HG03565 (cell line): ENCODE measurements around the gene PPT1.
A peak's percentile ranks its signal among the peaks of the same experiment; 100 is the strongest.

ENCODE experiments used
- ATAC-seq: cut with Tn5 transposase; IDR thresholded peaks from one replicate; pipeline ENCODE4 v1.9.1; 2021; ENCODE audit warnings: mild to moderate bottlenecking, moderate library complexity; ENCODE audit not compliant: unreplicated experiment

The PPT1 gene

DNA sequence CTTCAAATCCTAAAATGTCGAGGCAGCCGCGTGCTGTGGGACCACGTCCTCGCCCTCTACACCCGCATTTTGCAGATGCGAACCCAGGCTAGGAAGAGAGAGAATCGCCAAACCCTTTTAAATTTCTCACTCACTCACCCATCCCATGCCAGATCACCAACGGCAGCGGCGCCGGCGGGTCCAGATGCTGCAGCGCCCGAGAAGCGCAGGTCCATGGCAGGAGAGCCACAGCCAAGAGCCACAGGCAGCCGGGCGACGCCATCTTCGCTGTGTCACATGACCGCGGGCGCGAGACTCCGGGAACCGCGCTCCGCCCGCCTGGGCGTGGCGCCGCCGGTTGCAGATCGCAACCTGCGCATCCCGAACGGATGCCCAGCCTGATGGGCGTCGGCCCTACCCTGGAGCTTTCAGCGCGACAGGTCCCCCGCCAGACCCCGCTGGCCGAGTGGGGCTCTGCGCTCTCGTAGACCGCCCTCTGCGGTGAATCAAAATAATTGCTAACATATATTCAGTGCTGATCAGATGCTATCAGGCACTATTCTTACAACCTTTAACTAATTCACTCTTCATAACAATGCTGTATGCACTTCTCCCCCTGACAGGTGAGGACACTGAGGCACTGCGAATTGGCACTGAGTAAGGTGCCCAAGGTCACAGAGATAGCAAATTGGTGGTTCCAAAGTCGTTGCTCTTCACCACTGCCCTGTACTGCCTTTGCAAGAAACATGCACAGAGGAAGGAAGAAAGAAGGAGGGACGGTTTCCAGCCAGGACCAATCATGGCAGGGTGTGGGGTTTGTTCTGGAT lies at the start of gene PPT1:
PPT1 (minus strand) TSS at position 276 of the 806 bp plus-strand sequence; CDS start at position 262, 14 bp downstream.
- ATAC-seq = peak; percentile 86

DNA sequence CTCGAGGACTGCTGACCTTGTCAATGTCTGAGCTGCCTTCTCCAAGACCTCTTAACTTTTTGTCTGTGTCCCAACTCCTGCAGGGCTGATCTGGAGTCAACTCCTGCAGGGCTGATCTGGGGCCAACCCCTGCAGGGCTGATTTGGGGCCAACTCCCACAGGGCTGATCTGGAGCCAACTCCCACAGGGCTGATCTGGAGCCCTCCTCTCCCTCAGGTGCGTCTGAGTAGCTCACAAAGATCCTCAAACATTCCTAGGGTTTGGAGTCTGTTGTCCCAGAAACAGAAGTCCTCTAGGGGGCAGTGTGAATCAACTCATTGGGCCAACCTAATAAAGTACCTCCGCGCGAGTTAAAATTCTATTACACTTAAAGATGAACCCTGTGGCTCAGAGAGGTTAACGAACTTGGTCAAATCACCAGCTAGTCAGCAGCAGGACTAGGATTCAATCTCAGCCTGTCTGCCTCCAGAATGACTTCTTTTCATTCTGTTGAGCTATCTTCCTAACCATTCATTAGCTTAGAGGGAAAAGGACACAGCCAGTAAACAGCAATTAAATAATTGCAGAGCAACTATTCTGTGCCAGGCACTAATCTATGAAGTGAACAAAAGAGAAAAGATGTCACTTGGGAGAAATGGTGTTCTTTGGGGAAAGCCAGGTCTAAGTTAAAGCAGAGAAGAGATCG lies 47.0 kb upstream of the PPT1 start:
- ATAC-seq = no peak

DNA sequence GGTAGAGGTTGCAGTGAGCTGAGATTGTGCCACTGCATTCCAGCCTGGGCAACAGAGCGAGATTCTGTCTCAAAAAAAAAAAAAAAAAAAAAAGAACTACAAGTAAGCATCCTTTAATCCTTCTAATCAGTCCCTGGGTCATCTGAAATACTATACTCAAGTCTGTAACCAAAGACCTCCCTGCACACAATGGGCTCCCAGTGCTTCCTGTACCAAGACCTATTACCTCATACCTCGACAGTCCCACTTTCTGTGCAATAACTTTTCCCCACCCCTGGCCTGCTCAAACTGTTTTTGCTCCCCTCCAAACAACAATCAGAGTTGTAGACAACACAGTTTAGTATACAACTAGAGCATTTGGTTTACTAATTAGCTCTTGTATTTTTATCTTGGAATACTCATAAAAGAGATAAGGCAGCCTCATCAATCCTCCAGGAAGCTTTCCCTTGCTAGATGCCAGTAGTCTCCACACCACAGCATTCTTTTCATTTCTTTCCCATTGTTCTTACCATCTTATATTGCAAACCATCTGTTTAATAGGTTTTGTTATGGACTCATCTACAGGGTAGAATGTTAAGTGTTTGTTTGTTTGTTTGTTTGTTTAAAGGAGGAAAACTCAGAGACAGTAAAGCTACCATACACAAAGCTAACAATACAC lies 45.0 kb upstream of the PPT1 start:
- no peak for ATAC-seq

DNA sequence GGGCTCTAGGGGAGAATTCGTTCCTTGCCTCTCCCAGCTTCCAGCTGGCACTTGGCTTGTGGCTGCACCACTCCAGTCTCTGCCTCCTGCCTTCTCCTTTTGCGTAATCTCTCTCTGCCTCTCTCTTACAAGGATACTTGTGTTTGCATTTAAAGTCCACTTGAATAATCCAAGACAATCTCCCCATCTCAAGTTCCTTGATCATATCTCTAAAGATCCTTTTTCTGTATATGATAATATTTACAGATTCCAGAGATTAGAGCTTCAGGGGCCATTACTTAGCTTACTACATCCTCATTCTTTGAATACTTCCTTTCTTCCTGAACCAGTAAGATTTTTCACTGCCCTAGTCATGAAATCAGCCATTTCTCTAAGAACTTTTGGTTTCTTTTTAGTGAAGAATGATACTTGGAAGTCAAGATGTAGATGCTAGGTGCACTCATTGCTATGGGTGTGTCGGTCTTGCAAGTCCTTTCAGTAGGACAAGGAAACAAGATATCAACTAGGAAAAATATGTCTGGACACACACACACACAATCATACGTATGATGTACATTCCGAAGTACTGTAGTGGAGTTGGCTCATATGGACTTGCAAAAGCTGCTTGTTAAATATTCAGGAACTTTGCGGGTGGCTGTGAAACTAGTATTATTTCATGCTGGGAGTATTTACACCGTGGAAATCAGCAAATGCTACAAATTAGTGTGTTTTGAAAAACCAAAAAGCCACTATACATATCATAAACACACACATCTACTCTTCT lies 43.3 kb upstream of the PPT1 start:
- ATAC-seq = no peak

DNA sequence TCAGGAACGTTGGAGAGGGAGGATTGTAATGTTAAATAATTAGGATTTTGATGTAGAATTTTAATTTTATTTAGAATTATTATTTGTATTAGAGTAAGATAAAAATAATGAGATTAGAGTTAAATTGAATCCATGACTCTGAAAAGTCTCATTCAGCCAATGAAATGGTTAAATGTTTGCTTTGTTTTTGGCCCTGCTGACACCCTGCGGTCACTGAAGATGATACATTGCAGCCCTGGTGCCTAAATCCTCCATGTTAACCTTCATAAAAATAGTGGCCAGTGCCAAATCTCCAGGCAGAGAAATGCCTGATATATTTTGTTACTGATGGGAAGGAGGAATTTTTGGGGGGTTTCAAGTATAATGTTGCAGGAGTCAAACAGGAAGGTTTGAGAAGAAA lies 36.8 kb upstream of the PPT1 start:
- no peak for ATAC-seq

DNA sequence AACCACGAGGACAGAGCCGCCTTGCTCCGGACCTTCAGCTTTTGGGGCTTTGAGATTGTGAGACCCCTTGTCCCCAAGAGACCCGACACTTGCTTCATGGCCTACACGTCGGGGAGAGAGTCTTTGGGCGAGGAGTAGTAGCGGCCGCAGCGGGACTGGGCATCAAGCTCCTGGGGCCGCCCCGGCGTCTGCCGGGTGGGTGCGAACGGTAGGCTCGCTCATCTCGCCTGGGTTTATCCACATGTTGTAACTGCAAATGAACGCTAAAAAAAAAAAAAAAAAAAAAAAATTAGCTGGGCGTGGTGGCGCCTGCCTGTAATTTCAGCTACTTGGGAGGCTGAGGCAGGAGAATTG lies 36.2 kb upstream of the PPT1 start:
- ATAC-seq = no peak

DNA sequence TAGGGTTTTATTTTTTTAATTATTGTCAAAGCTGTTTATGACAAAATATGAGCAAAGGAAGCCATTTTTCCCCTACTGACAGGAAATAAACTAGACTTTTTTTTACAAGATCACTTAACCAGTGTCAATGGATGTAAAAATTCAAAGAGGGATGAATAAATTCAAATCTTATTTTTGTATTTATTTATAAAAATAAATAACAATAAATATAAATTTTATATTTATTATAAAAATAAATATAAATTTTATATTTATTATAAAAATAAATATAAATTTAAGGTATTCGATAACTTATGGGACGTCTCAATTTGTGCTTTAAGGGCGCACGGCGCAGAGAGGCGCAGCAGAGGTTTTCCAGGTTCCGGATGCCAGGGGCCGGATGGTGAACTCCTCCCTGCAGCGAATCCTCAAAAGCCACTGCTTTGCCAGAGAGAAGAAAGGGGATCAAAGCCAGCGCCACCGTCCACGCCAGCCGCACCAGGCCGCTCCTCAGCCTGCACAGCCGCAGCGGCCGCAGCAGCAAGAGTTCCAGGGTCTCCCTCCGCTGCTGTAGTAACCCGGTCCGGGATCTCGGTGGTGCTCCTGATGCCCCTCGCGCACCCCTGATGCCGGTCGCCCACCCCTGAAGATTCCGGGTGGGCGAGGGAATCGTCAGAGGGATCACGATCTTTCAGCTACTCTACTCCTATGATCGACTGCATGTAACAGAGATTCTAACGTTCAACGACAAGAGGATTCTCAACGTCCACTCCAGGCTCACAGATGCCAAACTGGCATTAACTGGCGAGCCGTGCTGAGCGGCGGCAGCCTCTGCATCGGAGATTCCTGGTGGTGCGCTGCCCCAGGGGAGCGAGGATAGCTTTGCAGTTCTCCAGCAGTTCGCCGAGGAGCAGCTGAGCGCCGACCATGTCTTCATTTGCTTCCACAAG lies 35.6 kb upstream of the PPT1 start:
- ATAC-seq = no peak

DNA sequence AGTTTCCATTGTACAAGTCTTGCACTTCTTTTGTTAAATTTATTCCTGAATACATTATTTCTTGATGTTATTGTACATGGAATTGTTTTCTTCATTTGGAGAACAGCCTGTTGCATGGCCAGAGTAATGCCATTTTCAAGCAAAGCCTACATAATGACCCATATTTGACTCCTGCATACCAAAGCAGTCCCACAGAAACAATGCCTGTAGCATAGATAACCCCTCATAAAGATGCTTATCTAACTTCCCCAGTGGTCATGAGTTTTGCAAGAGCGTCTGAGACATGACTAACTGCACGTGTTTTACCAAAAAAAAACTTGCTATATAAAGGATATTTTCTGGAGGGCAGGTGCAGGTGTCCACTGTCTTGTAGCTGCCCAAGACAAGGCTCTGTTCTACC lies 33.8 kb upstream of the PPT1 start:
- no peak for ATAC-seq

DNA sequence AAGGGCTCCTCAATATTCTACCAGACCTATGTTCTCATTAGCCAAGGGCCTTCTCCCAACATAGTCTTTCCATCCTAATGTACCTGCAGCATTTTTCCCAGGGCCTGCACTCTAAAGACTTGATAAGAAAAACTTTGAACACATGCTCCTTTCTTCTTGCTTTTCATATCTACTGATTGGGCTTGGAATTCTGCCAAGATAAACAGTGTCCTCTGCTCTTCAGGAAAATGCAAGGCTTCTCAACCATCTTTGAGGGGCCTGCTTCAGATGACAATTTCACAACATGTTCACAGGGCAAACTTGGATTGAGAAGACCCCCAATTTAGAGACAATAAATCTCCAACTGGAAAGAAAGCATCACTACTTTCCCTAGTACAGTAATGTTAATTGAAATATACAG lies 25.8 kb upstream of the PPT1 start:
- no peak for ATAC-seq

DNA sequence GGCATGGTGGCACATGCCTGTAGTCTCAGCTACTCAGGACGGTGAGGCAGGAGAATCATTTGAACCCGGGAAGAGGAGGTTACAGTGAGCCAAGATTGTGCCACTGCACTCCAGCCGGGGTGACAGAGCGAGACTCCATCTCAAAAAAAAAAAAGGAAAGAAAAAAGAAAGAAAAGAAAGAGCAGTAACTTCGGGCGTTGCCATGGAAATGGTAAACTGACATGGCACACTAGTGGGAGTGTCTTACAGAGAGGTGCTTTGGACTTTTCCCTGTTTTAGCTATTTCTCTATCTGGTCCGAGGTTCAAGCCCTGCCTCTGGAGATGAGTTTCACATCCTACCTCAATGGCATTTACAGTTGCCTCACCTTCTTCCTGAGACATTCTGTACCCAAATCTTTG lies 23.1 kb upstream of the PPT1 start:
- no peak for ATAC-seq

DNA sequence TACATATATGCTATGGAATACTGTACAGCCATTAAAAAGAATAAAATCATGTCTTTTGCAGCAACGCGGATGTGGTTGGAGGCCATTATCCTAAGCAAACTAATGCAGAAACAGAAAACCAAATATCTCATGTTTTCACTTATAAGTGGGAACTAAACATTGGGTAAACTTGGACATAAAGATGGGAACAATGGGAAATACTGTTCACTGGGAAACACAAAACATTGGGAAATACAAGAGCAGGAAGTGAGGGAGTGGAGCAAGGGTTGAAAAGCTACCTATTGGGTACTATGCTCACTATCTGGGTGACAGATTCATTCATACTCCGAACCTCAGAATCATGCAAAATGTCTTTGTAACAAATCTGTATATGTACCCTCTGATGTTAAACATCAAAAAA lies 17.3 kb upstream of the PPT1 start:
- no peak for ATAC-seq

DNA sequence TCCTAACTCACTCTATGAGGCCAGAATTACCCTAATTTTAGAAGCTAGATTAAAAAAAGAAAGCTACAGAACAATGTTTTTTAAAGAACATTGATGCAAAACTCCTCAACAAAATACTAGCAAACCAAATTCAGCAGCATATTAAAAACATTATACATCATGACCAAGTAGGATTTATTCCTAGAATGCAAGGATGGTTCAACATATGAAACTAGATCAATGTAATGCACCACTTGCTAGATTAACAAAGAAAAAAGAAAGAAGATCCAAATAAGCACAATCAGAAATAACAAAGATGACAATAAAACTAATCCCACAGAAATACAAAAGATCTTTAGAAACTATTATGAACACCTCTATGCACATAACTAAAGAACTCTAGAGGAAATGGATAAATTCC lies 13.3 kb upstream of the PPT1 start:
- no peak for ATAC-seq

DNA sequence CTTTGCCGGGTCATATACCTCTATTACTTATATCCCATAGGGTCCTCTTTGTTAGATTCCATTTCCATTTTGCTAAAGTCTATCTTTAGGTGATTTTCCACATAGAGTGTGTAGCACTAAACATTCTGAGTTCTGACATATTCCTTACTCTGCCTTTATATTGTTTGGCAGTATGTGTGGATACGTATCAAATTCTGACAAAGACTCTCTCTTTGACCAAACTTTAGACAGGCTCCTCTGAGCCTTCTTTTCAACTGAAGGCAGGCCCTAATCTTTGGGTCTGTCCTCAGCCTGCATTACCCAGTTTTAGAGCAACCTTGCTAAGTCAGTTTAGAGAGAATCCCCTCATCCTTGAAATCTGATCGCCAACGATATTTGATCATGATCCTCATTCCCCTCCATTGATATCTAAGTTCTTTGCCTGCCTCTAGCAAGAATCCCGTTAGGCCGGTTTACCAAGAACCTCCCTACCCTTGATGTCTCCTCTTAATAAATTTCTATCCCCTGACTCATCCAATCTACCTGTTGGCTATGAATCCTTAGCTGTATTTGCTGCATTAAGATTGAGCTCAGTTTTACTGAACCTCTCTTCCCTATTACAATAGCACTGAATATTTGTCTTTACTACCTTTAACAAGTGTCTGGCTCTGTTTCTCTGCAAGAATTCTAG lies 10.4 kb upstream of the PPT1 start:
- ATAC-seq = no peak

DNA sequence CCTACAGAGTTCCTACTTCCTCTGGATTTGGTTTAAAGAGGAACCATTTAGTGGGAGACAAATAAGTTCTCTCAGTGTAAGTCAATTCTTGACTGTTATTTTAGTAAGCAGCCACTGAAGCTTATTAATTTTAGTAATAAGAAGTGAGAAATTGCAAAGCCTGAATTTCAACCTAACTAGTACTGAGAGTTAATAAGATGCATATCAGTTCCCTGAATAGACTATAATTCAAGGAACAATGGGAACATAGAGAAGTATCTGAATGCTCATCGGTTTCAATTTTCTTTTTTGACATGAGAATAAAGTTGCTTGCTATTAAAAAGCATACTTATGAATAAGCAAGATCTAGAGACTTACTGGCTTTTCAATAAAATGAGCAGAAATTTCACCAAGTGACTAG lies 8.0 kb upstream of the PPT1 start:
- ATAC-seq = no peak

DNA sequence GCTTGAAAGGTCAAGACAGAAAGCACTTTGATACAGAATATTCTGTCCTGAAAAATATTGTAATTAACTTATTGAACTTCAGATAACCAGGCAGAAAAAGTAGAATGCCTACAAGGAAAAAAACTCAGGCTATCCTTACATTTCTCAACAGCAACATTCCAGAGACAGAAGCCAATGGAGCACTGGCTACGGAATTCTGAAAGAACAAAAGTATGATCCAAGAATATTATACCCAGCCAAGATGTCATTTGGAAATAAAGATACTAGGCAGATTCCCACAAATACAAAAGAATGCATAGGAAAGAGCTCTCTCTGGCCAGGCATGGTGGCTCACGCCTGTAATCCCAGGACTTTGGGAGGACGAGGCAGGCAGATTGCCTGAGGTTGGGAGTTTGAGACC lies 5.8 kb upstream of the PPT1 start:
- no peak for ATAC-seq

DNA sequence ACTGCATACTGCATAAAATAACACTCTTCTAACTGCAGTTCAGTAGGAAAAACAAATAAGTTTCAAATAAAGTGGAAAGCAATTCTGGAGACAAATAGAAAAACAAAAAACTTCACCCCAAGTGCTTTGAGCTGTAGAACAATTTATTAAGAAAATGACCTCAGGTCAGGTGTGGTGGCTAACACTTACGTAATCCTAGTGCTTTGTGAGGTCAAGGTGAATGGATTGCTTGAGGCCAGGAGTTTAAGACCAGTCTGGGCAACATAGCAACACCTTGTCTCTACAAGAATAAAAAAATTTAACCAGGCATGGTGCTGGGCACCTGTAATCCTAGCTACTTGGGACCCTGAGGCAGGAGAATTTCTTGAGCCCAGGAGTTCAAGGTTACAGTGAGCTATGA lies 5.0 kb upstream of the PPT1 start:
- ATAC-seq = no peak

DNA sequence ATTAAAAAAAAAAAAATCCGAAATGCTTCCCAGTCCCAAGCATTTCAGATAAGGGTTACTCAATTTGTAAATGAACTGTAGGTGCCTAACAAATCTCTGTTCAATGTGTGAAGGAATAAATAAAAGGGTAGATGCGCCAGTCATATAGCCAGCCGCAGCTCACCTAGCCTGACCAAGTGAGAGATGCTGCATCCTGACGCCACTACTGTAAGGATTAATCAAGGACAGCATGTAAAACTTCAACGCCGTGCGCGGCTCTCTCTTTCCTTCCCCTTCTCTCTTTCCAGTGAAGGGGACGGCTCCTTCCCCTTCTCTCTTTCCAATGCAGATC lies 441 bp downstream of the PPT1 start:
- ATAC-seq = no peak

DNA sequence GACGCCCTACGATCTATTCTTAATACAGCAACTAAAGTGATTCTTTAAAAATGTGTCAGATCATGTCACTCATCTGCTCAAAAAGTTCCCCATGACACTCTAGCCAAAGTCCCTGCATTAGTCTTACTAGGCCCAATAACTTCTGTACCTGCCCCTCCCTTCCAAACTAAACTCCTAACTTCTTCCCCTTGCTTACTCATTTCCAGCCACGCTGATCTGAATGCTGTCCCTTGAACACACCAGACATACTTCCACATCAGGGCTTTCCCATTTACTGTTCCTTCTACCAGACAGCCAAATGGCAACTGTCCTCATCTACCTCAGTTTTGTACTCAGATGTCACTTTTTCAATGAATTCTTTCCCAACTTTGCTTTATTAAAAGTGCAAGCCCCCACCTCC lies 1.2 kb downstream of the PPT1 start:
- no peak for ATAC-seq

DNA sequence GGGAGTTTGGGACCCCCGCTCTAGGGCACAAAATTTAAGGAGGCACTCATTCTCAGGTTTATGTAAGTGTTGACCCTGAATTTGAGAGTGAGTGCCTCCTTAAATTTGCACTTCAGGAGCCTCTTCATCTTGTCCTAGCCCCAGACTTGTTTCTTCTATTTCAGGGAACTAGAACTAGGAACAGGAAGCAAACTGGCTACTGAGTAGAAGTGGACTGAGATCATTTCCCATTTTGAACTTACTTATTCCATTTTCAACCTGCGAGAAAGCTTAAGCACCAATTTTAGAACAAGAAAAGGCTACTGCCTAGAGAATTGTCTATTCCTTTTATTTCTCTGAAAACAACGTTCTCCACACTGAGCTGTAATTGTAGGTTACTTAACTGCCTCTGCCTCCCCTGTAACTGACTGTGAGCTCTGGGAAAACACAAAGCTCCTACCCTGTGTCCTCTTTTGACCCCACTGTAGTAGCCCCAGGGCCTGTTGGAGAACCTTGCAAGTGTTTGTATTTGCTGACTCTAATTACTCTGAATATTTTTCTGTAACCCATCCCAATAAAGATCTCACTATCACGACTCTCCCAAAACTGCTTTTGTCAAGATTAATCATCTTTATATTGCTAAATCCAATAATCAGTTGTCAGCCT lies 2.5 kb downstream of the PPT1 start:
- ATAC-seq = no peak
